HepG2 (cell line): Measurements from ENCODE around the gene RABEP2. TPM values are rescaled to one million over a fixed set of nuclear protein-coding genes. Genes with fewer than 3 reads are reported as not detected.

Experiments used
- CBX2 ChIP-seq, 2 experiments: fragments of 200-600 bp in 1 of 2; sonication (generic); formaldehyde crosslinking in 1 of 2; IDR thresholded peaks; 2 replicates each; pipeline versions ENCODE4 v1.7.0 to v1.8.1; 2018 to 2022; ENCODE audit warnings: low read depth in 2 of 2, low read length in 1 of 2, mild to moderate bottlenecking in 1 of 2, missing genetic modification reagents in 1 of 2
- CREM ChIP-seq, 2 experiments: sonication (generic) in 1 of 2; formaldehyde crosslinking in 1 of 2; IDR thresholded peaks; 2 replicates each; pipeline versions ENCODE4 v1.4.0 to v1.6.1; 2016 to 2020; ENCODE audit warnings: antibody characterized with exemption in 1 of 2, mild to moderate bottlenecking in 1 of 2, missing genetic modification reagents in 1 of 2
- ERF ChIP-seq: IDR thresholded peaks from 2 replicates; pipeline ENCODE4 v1.6.1; 2018; ENCODE audit warnings: missing biosample characterization, missing genetic modification reagents
- ESRRA ChIP-seq: sonication (generic); formaldehyde crosslinking; IDR thresholded peaks from 2 replicates; pipeline ENCODE4 v1.5.1; 2020; ENCODE audit warnings: mild to moderate bottlenecking, low read depth, missing genetic modification reagents
- HMG20B ChIP-seq: conservative IDR thresholded peaks from 2 replicates; pipeline ENCODE4 v1.6.1; 2016; ENCODE audit warnings: missing genetic modification reagents, missing compliant biosample characterization
- JARID2 ChIP-seq: sonication (generic); formaldehyde crosslinking; IDR thresholded peaks from 2 replicates; pipeline ENCODE4 v1.8.1; 2023; ENCODE audit warnings: missing genetic modification reagents, inconsistent platforms; ENCODE audit not compliant: insufficient replicate concordance
- MXI1 ChIP-seq: IDR thresholded peaks from 3 replicates; pipeline ENCODE4 v1.6.1; 2012; ENCODE audit warnings: low read depth, low read length, inconsistent platforms, borderline replicate concordance
- RAD51 ChIP-seq: fragments of 450-650 bp; IDR thresholded peaks from 2 replicates; pipeline ENCODE4 v1.6.1; 2016; ENCODE audit warnings: borderline replicate concordance
- RBAK ChIP-seq: sonication (generic); formaldehyde crosslinking; IDR thresholded peaks from 2 replicates; pipeline ENCODE4 v1.5.1; 2020; ENCODE audit warnings: mild to moderate bottlenecking, missing genetic modification reagents
- RBM22 ChIP-seq: fragments of 200-400 bp; formaldehyde crosslinking; optimal IDR thresholded peaks from 2 replicates; pipeline ENCODE3; 2017; ENCODE audit warnings: mild to moderate bottlenecking, low read length, moderate library complexity
- ZBTB42 ChIP-seq: sonication (generic); formaldehyde crosslinking; IDR thresholded peaks from 2 replicates; pipeline ENCODE4 v1.5.0; 2020; ENCODE audit warnings: mild to moderate bottlenecking, missing genetic modification reagents
- ZBTB46 ChIP-seq: sonication (generic); formaldehyde crosslinking; IDR thresholded peaks from 2 replicates; pipeline ENCODE4 v1.4.0; 2020; ENCODE audit warnings: mild to moderate bottlenecking, missing genetic modification reagents, borderline replicate concordance
- ZBTB49 ChIP-seq: sonication (generic); formaldehyde crosslinking; IDR thresholded peaks from 2 replicates; pipeline ENCODE4 v1.4.0; 2020; ENCODE audit warnings: missing genetic modification reagents, borderline replicate concordance
- ZBTB7A ChIP-seq: sonication (generic); formaldehyde crosslinking; IDR thresholded peaks from 2 replicates; pipeline ENCODE4 v1.8.0; 2022; ENCODE audit warnings: mild to moderate bottlenecking, missing genetic modification reagents
- ZFP62 ChIP-seq: sonication (generic); formaldehyde crosslinking; IDR thresholded peaks from 2 replicates; pipeline ENCODE4 v1.4.0; 2020; ENCODE audit warnings: missing genetic modification reagents
- ZNF12 ChIP-seq: sonication (generic); formaldehyde crosslinking; IDR thresholded peaks from 2 replicates; pipeline ENCODE4 v1.5.0; 2020; ENCODE audit warnings: missing genetic modification reagents
- ZNF761 ChIP-seq: sonication (generic); formaldehyde crosslinking; conservative IDR thresholded peaks from 2 replicates; pipeline ENCODE4 v1.4.0; 2020; ENCODE audit warnings: mild to moderate bottlenecking, missing genetic modification reagents
- ZNF782 ChIP-seq: sonication (generic); formaldehyde crosslinking; IDR thresholded peaks from 2 replicates; pipeline ENCODE4 v1.4.0; 2020; ENCODE audit warnings: missing genetic modification reagents, mild to moderate bottlenecking, borderline replicate concordance
- polyA plus RNA-seq, 8 experiments: library from polyadenylated mRNA; depleted of rRNA in 3 of 8; stranded (reverse) in 7 of 8; unstranded in 1 of 8; fragments of >200 nt; fragmentation: Illumina TruSeq in 4 of 8; extraction: Trizol in 4 of 8; gene quantifications; 2 replicates each; pipeline versions ENCODE4 v1.2.1 to v1.2.3, GENCODE V29; 2011 to 2016; ENCODE audit warnings: low read depth in 4 of 8, missing spikeins in 1 of 8, mixed read lengths in 1 of 8; ENCODE audit not compliant: insufficient read depth in 1 of 8
- total RNA-seq, 5 experiments: library from RNA; depleted of rRNA; stranded (reverse); fragments of >200 nt; fragmentation: Illumina TruSeq; extraction: Trizol; gene quantifications; 2 replicates each; pipeline ENCODE4 v1.2.3, GENCODE V29; 2016; ENCODE audit warnings: low read depth in 1 of 5
- TF ChIP-seq, protein P1 (sequence below): sonication (generic); formaldehyde crosslinking; IDR thresholded peaks from 2 replicates; pipeline ENCODE4 v1.5.0; 2020; ENCODE audit warnings: mild to moderate bottlenecking, low read depth, missing genetic modification reagents, borderline replicate concordance
- TF ChIP-seq, protein P2 (sequence below): fragments of 450-650 bp; IDR thresholded peaks from 2 replicates; pipeline ENCODE4 v1.6.1; 2017
- TF ChIP-seq, protein P3 (sequence below): sonication (generic); formaldehyde crosslinking; conservative IDR thresholded peaks from 2 replicates; pipeline ENCODE4 v1.8.0; 2022; ENCODE audit warnings: mild to moderate bottlenecking, moderate library complexity, missing genetic modification reagents

Gene RABEP2
- total and polyA plus RNA-seq, 2 of the 13 experiments (the other 11 are each of a cell fraction or from before 2014, with no cell fraction given), result 10.8 to 18.4 TPM

- TF ChIP-seq ZNF761 (CRISPR knock-in tag) (0 out of 2 replicates have a peak, but pooled peaks have one; percentile 49), ZFP62 (CRISPR knock-in tag) (no peak), ESRRA (CRISPR knock-in tag) (no peak), ZBTB49 (CRISPR knock-in tag) (no peak), RBAK (CRISPR knock-in tag) (no peak), HMG20B (CRISPR knock-in tag) (no peak), RAD51 (no peak), ZBTB42 (CRISPR knock-in tag) (no peak), JARID2 (peak; percentile 42), ZBTB7A (CRISPR knock-in tag) (no peak), CREM (IDR thresholded peaks at IDR 0.05) (no peak), CREM (CRISPR knock-in tag; IDR thresholded peaks at IDR 0.05) (no peak), RBM22 (no peak), ERF (CRISPR knock-in tag) (0 out of 2 replicates have a peak, but pooled peaks have one; percentile 24), CBX2 (IDR thresholded peaks at IDR 0.05; ENCODE audit: low read depth, low read length) (no peak), CBX2 (CRISPR knock-in tag; IDR thresholded peaks at IDR 0.05; ENCODE audit: low read depth) (no peak), ZNF782 (CRISPR knock-in tag) (no peak), ZNF12 (no peak), ZBTB46 (CRISPR knock-in tag) (no peak), MXI1 (peak; percentile 83; the same call in 2 of the 3 replicates)
- TF ChIP-seq, protein P1, sequence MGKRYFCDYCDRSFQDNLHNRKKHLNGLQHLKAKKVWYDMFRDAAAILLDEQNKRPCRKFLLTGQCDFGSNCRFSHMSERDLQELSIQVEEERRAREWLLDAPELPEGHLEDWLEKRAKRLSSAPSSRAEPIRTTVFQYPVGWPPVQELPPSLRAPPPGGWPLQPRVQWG (CRISPR knock-in tag), result no peak
- TF ChIP-seq, protein P2, sequence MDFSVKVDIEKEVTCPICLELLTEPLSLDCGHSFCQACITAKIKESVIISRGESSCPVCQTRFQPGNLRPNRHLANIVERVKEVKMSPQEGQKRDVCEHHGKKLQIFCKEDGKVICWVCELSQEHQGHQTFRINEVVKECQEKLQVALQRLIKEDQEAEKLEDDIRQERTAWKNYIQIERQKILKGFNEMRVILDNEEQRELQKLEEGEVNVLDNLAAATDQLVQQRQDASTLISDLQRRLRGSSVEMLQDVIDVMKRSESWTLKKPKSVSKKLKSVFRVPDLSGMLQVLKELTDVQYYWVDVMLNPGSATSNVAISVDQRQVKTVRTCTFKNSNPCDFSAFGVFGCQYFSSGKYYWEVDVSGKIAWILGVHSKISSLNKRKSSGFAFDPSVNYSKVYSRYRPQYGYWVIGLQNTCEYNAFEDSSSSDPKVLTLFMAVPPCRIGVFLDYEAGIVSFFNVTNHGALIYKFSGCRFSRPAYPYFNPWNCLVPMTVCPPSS, result no peak
- TF ChIP-seq, protein P3, sequence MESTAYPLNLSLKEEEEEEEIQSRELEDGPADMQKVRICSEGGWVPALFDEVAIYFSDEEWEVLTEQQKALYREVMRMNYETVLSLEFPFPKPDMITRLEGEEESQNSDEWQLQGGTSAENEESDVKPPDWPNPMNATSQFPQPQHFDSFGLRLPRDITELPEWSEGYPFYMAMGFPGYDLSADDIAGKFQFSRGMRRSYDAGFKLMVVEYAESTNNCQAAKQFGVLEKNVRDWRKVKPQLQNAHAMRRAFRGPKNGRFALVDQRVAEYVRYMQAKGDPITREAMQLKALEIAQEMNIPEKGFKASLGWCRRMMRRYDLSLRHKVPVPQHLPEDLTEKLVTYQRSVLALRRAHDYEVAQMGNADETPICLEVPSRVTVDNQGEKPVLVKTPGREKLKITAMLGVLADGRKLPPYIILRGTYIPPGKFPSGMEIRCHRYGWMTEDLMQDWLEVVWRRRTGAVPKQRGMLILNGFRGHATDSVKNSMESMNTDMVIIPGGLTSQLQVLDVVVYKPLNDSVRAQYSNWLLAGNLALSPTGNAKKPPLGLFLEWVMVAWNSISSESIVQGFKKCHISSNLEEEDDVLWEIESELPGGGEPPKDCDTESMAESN, result no peak
Observed at GRCh38 chr16:28935924-28936783, 11.1 kb upstream of the RABEP2 start (continued).
